DND-41 (cell line): Measurements from ENCODE around the gene DAPL1.

Source experiments
- ATAC-seq: fragments of 200-7000 bp; cut with Tn5 transposase; 3 replicates; pipeline ENCODE4 v1.9.1; 2021; ENCODE audit warnings: low read depth; ENCODE audit not compliant: insufficient read depth
- DNase-seq: peaks from one replicate; pipeline ENCODE4 v3.0.0-alpha.2; 2020
- H2AFZ ChIP-seq: 2 replicates; pipeline ENCODE4 v1.6.0; 2012; ENCODE audit warnings: low read depth, low read length
- H3K27ac ChIP-seq: 2 replicates; pipeline ENCODE4 v1.5.1; 2012; ENCODE audit warnings: low read length, inconsistent platforms
- H3K27me3 ChIP-seq: fragments of 200-600 bp; sonication (generic); 2 replicates; pipeline ENCODE4 v1.6.0; 2012; ENCODE audit warnings: low read length, mild to moderate bottlenecking, inconsistent platforms; ENCODE audit not compliant: insufficient read depth, poor library complexity
- H3K36me3 ChIP-seq: 2 replicates; pipeline ENCODE4 v1.5.1; 2012; ENCODE audit warnings: low read length, inconsistent platforms; ENCODE audit not compliant: insufficient read depth
- H3K4me1 ChIP-seq: 2 replicates; pipeline ENCODE4 v1.5.1; 2012; ENCODE audit warnings: mild to moderate bottlenecking, low read length; ENCODE audit not compliant: insufficient read depth
- H3K4me2 ChIP-seq: 2 replicates; pipeline ENCODE4 v1.6.0; 2012; ENCODE audit warnings: mild to moderate bottlenecking, moderate library complexity, low read length, inconsistent platforms; ENCODE audit not compliant: insufficient read depth
- H3K4me3 ChIP-seq, 2 experiments: fragments of 200-600 bp in 1 of 2; shearing (Covaris generic) in 1 of 2; 2 replicates each; pipeline ENCODE4 v1.5.1; 2012 to 2016; ENCODE audit warnings: inconsistent platforms in 2 of 2, low read length in 2 of 2, mild to moderate bottlenecking in 2 of 2, low read depth in 1 of 2, moderate library complexity in 1 of 2
- H3K79me2 ChIP-seq: 2 replicates; pipeline ENCODE4 v1.6.0; 2012; ENCODE audit warnings: low read length, inconsistent platforms; ENCODE audit not compliant: insufficient read depth
- H3K9ac ChIP-seq: 2 replicates; pipeline ENCODE4 v1.6.0; 2012; ENCODE audit warnings: low read depth, mild to moderate bottlenecking, inconsistent platforms, low read length, moderate library complexity
- H3K9me3 ChIP-seq: 2 replicates; pipeline ENCODE4 v1.5.1; 2012; ENCODE audit warnings: low read length, moderate library complexity, mild to moderate bottlenecking, inconsistent platforms; ENCODE audit not compliant: insufficient read depth, severe bottlenecking
- H4K20me1 ChIP-seq: 2 replicates; pipeline ENCODE4 v1.6.0; 2012; ENCODE audit warnings: low read length; ENCODE audit not compliant: insufficient read depth
- EZH2 ChIP-seq: IDR thresholded peaks from 3 replicates; pipeline ENCODE4 v1.6.1; 2012; ENCODE audit warnings: borderline replicate concordance, low read depth, mild to moderate bottlenecking, moderate library complexity, low read length, inconsistent platforms; ENCODE audit not compliant: severe bottlenecking
- TF ChIP-seq, protein P1 (sequence below): IDR thresholded peaks from 2 replicates; pipeline ENCODE4 v1.5.1; 2012; ENCODE audit warnings: borderline replicate concordance, low read length, moderate library complexity, mild to moderate bottlenecking; ENCODE audit not compliant: poor library complexity, severe bottlenecking; ENCODE audit errors: extremely low read depth

DAPL1 gene

DNA sequence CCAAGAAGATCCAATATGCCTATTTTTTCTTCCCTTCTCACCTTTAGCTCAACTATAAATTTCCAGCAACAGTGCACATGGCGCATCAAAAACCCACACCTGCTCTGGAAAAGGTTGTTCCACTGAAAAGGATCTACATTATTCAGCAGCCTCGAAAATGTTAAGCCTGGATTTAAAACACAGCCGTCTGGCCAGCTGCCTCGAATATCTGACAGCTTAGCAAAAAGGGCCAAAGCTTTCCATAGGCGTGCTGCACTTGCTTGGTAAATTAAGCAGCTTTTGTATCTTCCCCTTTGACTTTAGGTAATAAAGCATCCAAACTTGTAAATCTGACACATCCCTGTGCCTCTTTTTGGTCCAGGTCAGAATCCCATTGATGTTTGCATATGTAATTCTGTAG is 20.5 kb downstream of the DAPL1 start:
- ATAC-seq (no peak), DNase-seq (no peak)
- no peaks in the 10 kb centered on the region for H3K4me1 ChIP-seq
- H3K4me2 ChIP-seq: no peak overlapping the region
- H3K27ac ChIP-seq: no peak overlapping the region
- H3K27me3 ChIP-seq: peaks cover 5% of the 10 kb centered on the region
- H3K36me3 ChIP-seq: no peaks in the 10 kb centered on the region
- H3K79me2 ChIP-seq: no peaks in the 10 kb centered on the region
- no peaks in the 10 kb centered on the region for H4K20me1 ChIP-seq
- H3K4me3 ChIP-seq: no peak overlapping the region
- TF ChIP-seq EZH2: no peak
- TF ChIP-seq, protein P1, sequence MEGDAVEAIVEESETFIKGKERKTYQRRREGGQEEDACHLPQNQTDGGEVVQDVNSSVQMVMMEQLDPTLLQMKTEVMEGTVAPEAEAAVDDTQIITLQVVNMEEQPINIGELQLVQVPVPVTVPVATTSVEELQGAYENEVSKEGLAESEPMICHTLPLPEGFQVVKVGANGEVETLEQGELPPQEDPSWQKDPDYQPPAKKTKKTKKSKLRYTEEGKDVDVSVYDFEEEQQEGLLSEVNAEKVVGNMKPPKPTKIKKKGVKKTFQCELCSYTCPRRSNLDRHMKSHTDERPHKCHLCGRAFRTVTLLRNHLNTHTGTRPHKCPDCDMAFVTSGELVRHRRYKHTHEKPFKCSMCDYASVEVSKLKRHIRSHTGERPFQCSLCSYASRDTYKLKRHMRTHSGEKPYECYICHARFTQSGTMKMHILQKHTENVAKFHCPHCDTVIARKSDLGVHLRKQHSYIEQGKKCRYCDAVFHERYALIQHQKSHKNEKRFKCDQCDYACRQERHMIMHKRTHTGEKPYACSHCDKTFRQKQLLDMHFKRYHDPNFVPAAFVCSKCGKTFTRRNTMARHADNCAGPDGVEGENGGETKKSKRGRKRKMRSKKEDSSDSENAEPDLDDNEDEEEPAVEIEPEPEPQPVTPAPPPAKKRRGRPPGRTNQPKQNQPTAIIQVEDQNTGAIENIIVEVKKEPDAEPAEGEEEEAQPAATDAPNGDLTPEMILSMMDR: no peak
- no peak overlapping the region for H3K9ac ChIP-seq
- H3K9me3 ChIP-seq: no peaks in the 10 kb centered on the region
- no peak overlapping the region for H2AFZ ChIP-seq

DNA sequence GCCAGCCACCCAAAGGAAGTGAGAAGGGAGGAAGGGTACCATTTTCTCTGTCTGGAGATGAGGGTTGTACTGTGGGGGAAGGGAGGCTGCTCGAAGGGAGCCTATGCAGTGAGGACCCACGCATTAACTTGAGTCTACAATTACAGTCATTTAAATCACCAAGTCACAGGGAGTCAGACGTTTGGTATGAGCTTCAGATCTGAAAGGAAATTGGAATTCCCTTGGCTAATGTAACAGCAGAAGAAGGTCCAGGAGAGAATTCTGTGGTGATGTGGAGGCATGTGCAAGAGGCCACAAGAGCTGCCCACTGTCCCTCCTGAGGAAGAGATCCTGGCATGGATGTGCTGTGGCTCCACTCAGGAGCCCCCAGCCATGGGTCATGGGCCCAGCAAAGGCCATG is 22.5 kb downstream of the DAPL1 start:
- Histone ChIP-seq H3K4me2 (no peak overlapping the region), H4K20me1 (no peaks in the 10 kb centered on the region), H3K9ac (no peak overlapping the region), H2AFZ (no peak overlapping the region), H3K4me1 (no peaks in the 10 kb centered on the region), H3K4me3 (no peak overlapping the region), H3K36me3 (no peaks in the 10 kb centered on the region), H3K27ac (no peak overlapping the region), H3K27me3 (peaks cover 3% of the 10 kb centered on the region), H3K79me2 (no peaks in the 10 kb centered on the region), H3K9me3 (no peaks in the 10 kb centered on the region)
- no peak for DNase-seq
- no peak for TF ChIP-seq EZH2
- TF ChIP-seq, protein P1: no peak
- no peak for ATAC-seq

DNA sequence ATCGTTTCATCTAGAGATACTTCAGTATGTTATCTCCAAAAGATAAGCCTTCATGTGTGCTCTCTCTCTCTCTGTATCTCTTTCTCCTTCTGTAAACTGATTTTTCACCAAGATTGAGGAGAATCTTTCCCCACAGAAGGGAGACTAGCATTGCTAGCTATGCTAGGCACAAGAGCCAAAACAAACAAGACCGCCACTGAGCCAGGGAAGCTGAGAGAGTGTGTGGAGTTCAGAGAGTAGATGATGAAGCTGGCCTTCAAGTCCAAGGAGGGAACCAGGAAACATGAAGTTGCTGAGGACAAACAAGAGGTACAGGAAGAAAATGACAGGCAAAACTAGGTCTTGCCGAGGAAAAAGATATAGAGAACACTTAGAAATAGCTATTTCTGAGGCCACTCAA is 23.4 kb downstream of the DAPL1 start:
- no peaks in the 10 kb centered on the region for H3K9me3 ChIP-seq

More for the DNA sequence above, 23.4 kb downstream of the DAPL1 start:
- Histone ChIP-seq H3K79me2 (no peaks in the 10 kb centered on the region), H3K4me3 (no peak overlapping the region), H3K27ac (no peak overlapping the region), H4K20me1 (no peaks in the 10 kb centered on the region), H3K4me2 (no peak overlapping the region), H2AFZ (no peak overlapping the region), H3K27me3 (peaks cover 3% of the 10 kb centered on the region), H3K36me3 (no peaks in the 10 kb centered on the region), H3K4me1 (no peaks in the 10 kb centered on the region), H3K9ac (no peak overlapping the region)
- DNase-seq (no peak), ATAC-seq (no peak)
- TF ChIP-seq, protein P1: no peak
- TF ChIP-seq EZH2: no peak
